HG03095 (cell line): ENCODE data around the gene AGAP1.

ENCODE experiments used
- ATAC-seq: cut with Tn5 transposase; IDR thresholded peaks from one replicate; pipeline ENCODE4 v1.9.1; 2021; ENCODE audit warnings: moderate library complexity; ENCODE audit not compliant: unreplicated experiment

The AGAP1 gene

DNA sequence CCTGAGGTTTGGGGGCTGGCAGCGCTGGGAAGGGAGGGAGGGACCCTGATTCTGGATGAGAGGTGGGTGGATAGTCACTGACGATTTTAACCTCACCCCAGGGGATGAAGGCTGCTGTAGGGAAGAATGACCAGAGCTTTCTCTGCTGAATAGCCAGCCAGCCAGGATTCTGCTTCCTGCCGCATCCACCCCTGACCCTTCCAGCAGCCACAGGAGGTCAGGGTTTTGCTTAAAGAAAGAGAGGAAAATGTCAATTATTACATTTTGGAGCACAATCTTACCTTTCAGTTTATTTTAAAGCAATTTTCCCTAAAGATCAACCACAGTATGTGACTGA, 456.6 kb downstream of the AGAP1 start:
- ATAC-seq, result no peak

DNA sequence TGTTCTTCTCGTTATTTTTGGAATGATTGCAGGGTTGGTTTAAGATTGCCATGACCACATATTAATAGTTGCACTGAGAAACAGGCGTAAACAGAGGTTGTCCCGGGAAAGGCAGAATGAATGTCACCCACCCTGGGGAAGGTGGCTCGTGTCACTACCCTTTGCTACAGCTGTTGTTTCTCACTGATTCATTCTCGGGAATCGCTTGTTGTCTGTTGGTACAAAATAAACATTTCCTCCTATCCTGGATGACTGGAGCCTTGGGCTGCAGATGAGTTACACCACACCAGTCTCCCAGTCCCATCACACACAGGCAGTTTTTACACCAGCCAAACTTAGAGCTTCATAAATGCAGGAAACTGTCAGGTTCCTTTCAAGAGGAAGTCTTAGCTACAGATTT, 457.6 kb downstream of the AGAP1 start:
- ATAC-seq, result no peak

DNA sequence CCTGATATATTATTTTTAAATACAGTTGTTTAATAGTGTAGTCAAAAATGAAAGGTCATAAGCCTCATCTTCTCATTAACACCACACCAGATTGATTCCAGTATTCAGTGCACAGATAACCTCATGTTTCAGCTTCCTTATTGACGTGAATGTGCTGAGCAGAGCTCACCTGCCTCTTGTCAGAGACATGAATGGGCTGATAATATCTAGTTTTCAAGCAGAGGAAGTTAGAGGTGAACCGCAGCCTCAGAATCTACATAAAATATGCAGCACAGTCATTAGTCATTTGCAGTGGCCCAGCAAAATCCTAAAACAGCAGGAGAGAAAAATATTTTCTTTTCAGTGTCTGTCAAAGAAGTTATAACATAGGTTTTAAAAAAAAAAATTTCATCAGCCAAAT, 458.1 kb downstream of the AGAP1 start:
- no peak for ATAC-seq

DNA sequence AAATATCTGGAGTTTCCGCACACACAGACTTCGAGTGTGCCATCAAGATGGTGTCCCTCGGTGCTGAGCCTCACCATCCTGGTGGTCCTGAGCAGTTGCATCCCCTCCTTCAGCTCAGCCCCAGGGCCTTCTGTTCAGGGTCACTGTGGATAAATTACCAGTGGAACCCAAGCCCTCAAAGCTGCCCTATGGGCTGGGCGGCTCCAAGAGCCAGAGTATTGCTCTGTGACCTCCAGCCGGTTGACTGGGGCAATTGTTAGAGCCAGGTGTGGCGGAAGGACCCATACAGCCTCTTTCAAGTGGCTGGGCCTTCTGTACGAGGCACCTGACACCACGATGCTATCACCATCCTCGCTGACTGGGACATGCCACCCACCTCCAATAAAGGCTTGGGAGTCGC, 458.9 kb downstream of the AGAP1 start:
- no peak for ATAC-seq

DNA sequence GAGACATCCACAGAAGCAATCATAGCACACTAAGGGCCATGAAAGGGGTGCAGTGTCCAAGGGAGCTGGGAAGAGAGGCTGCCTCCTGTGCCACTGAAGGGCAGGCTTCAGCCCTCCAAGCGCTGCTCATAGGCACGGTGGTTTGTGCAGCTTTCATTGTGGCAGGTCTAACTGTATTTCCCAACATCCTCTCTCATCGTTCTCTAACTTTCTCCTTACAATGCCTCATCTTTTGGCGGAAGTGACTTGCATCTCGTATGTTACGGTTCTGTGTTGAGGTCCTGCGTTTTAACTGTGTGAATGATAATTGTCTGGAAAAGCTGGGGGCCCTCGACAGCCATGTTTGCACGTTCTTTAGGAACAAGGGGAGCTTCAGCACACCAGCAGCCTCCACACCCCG, 460.4 kb downstream of the AGAP1 start:
- ATAC-seq, result no peak

DNA sequence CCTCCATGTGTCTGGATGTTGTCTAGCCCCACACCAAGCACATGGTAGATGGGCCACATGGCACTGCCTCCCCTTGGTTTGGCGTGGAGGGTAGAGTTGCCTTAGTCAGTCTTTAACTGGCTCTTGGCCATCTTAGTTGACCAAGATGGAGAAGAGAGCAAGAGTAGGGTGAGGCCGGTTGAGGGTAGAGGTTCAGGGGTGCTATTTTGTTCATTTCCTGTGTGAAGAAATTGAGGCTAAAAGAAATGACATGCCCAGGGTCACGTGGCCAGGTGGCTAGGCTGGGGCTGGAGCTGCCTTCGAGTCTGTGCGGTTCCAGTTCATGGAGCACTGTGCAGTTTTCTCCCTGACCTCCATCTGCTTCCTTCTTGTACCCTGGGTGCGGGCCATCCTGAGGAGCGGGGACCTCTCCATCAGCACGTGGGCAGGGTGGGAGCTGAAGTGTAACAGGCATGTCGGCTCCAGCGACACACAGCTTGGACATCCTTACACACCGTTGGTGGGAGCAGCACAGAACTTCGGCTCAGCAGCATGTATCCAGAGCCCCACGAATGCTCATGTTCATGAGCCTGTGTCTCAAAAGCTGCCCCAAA, 461.1 kb downstream of the AGAP1 start:
- no peak for ATAC-seq

DNA sequence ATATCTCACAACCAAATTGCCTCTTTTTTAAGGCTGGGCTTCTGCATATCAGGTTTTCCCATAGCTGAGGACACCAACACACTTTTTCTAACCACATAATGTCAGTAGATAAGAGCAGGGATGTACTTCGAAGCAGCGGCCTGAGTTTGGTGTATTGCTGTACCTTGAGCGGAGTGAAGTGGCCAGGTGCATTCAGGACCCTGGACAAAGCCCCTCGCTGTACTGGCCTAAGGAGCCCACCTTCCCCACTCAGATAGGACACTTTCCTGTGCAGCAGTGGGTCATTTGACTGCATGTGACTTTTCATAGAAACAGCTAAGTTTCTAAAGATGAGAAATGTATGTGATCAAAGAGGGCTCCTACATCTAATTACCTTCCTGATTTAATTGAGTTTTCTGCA, 461.8 kb downstream of the AGAP1 start:
- ATAC-seq, result no peak

DNA sequence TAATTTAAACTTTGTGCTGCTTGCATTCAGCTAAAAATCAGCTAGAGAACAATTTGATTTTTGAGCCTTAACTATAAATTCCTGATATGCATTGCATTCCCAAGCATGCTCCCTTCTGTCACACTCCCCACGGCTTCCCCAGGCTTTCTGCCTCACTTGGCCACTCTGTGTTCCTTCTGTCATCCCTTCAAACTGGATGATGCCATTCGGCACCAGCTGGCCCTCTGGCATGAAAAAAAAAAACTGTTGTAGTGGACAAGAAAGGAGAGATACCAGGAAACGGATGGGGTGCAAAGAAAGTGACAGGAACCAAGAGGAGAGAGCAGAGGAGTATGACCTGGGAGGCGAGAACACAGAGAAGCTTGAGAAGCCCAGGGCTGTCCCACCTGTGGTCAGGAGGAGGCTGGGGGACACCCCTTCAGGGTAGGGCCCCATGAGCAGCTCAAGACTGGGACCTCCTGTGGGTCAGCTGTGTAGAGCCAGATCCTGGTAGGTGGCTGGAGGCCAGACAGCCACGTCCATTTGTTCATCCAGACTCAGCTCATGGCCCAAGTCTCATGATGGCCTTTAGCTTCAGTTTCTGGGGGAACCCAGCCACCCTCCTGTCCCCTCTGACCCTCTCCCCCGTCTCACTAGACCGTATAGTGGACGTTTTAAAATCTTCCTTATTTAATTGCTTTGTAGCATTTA, 462.6 kb downstream of the AGAP1 start:
- no peak for ATAC-seq

DNA sequence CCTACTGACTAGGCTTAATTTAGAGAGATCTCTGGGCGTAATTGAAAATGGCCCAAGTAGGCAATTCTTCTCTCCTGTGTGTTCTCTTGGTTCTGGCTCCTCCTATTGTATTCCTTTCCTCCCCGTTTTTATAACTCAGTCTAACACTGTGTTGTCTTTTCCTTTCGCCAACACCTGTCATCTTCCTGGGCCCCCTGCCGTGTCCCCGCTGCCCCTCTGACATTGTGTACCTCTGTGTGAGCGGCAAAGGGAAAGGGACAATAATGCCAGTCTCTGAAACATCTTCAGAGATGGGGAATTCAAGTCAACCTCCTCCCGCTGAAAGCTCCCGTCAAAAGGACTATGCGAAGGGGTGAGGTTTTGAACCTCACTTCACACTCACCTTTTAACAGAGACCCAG, 463.4 kb downstream of the AGAP1 start:
- no peak for ATAC-seq

DNA sequence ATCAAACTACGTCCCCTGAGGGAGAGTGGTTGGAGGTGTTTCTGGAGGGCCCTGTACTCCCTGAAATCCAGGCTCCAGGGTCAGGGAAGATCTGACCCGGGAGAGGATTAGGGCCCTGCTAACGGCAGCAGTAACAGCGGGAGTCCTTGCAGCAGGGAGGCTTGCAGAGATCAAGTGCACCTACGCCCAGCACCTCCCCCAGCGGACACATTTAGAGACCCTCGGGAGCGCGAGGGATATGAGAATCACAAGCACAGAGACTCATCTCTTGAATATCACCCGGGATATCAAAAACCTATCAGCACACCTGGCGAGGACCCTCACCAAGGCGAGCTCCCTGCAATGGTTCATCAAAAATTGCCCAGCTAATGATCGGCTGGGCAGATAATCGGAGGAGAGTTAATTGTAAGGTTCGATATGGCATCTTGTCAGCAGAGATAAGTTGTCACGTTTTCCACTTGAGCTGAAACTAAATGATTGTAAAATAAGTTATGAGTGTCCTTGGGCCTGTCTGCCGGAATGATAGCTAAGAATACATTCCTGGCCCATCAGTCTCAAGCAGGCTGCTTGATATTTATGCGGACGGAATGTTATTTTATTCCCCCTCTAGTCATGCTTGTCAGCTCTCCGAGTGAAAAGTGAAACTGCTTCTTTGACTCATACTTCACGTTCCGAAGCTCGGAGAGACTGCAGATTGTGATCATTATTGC, 464.5 kb downstream of the AGAP1 start:
- ATAC-seq, result no peak

DNA sequence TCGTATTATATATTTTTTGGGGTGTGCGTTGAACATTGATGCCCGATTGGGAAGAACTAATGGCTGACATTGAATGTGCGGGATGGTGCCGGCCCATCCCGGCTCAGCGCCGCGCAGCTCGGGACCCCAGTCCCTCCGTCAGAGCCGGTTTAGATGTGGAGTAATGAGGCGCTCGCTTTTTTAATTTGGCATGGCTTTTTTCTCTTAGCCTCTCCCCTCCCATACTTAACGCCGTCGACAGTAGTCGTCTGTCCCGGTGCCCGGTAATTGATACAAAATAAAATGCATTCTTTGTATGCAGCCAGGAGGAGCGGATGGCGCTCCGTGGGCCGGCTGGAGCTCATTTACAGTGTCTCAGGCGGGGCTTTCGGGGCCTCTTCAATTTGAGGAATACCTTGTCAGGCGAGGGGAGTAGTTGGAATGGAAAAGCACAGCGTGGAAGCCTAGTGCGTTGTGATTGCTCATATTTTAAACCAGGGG, 465.1 kb downstream of the AGAP1 start:
- no peak for ATAC-seq

DNA sequence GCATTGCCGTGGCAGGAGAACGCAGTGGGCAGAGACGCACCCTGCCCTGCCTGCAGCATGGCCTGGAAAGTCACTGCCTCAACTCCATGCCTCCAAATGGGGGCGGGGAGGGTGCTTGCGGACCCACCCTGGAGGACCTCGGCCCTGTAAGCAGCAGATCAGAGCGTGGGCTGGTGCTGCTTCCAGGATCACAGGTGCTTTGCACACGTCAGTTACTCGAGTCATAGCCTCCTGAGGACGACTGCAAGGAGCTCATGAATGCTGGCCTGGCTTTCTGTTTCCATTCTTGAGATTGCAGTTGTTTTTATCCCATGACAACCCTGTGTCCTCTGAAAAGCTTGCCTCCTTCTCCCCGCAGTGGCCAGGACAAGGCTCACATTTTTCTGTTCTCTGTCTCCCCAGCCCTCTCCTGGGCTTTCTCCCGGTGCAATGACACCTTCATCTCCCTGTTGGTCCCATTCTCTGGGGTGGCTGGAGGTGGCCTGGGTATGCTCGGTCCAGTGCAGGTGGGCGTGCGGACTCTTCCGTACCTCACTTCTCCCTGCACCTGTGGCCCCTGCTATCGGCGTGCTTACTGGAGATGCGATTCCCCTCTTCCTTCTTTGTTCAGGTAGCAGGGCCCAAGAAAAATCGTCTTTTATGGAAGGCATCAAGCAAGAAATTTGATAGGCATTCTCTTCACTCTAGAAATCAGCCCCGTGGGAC, 466.3 kb downstream of the AGAP1 start:
- no peak for ATAC-seq

DNA sequence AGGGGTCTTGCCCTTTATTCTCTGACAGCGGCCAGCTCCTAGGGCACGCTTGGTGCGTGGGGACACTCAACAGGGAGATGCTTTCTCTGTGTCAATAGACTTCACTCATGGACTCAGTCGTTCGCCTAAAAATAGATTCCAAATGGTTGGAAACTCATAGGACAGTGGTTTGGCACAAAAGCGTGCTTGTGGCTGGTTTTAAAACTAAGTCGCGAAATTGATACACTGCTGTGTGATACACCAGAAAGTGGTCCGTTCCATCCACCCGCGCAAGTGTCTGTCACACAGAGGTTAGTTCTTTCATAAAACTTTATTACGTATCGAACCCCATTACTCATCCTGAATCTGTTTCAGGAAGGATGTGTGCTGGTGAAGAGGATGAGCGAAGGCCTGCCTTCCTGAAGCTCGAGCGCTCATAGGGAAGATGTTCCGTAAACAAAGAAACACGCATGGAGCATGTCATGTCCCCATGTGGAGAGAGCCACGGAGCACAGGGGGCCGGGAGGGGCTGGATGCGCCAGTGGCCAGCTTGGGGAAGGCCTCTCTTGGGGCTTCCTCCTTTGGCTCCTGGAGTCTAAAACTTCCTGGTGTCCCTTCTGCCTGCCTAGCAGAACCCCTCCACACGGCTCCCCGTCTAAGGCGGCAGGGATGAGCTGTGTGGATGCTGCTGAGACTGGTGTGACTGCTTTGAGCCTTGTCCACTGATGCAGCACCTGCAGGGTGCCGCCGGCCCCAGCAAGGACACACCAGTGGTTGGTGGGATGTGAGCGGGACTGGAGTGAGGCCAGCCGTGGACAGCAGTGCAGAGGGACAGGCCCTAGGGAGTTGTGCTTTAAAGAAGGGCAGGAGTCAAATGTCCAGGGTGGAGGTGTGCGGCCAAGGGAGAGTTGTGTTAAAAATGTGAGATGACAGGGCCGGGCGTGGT, 467.1 kb downstream of the AGAP1 start:
- no peak for ATAC-seq

DNA sequence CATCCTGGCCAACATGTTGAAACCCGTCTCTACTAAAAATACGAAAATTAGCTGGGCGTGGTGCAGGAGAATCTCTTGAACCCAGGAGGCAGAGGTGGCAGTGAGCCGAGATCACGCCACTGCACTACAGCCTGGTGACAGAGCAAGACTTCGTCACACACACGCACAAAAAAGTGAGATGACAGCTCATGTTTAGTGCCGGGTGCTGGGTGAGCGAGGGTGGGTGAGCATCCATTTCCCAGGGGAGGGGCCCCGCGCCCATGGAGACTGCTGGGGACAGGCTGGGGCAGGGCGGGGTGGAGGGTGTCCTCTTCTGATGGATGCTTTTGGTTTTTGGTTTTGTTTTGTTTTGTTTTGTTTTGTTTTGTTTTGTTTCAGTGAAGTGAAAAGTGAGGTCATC, 467.9 kb downstream of the AGAP1 start:
- ATAC-seq, result no peak

DNA sequence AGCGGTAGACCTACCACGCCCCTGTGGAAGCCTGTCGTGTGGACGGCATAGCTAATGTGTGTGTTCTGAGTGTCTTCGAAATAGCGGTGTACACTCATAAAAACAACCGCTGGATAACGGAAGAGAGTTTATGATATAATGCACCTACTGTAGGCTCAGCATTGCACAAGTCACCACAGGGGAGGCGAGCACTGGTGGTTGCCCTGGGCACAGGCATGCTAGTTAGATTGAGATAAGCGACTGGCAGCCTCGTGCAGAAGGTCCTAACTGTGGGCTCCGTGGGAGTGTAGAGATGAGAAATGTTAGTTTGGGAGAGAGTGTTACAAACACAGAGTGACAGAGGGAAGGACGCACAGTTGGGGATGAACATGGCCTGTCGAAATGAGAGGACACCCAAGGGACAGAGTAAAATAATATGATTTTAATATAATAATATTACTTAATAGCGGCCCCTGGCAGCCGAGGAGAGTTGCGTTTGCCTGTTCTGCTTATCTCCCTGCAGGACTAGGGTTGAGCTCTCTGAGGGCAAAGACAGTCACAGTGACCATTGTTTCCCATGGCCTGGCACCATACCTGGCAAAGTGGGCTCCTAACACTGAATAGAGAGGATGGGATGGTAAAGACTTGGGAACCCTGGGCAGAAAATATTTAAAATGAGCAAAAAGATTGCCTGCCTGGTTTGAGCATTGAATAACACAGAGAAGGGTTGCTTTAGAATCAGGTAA, 470.2 kb downstream of the AGAP1 start:
- ATAC-seq, result no peak

DNA sequence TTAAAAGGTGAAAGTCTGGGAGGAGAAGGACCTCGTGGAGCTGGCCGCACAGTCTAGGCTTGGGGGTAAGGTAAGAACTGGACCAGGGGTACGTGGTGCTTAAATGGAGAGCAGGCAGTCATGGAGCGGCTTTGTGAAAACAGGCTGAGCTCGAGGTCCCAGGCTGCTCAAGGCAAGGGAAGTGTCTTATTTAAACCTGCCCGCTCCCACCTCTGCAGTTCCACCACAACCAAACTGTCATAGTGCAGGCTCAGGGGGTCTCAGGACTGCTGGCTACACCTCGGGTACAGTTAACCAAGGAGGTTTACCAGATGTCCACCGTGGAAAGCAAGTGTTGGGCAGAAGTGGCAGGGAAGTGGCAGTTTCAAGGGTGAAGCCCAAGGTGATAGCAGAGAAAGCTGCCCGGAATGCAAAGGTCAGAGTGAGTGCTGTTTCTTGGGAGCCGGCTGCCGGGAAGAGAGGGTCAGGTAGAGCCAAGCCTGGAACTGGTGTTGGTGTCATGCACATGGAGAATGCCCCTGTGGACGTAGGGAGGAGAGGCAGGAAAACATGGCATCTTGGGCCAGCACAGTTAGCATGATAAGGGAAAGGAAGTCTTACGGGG, 471.0 kb downstream of the AGAP1 start:
- no peak for ATAC-seq

DNA sequence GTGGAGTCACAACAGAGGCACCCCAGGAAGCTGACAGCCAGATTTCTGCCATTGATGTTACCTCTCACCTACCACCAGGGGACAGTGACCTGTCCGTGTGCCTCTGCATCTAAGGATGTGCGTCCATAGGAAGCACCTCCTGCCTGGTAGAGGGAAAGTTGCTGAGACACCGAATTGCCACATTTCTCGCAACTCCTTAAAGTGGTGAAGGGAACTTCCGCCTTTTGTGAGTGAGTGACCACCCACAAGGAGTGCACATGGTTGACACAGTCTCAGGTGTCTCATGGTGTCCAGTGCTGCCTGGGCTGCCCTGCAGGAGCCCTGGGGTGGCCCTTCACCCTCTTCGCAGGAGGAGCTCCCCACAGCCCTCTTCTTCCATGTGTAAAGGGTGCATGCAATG, 472.6 kb downstream of the AGAP1 start:
- ATAC-seq, result no peak

DNA sequence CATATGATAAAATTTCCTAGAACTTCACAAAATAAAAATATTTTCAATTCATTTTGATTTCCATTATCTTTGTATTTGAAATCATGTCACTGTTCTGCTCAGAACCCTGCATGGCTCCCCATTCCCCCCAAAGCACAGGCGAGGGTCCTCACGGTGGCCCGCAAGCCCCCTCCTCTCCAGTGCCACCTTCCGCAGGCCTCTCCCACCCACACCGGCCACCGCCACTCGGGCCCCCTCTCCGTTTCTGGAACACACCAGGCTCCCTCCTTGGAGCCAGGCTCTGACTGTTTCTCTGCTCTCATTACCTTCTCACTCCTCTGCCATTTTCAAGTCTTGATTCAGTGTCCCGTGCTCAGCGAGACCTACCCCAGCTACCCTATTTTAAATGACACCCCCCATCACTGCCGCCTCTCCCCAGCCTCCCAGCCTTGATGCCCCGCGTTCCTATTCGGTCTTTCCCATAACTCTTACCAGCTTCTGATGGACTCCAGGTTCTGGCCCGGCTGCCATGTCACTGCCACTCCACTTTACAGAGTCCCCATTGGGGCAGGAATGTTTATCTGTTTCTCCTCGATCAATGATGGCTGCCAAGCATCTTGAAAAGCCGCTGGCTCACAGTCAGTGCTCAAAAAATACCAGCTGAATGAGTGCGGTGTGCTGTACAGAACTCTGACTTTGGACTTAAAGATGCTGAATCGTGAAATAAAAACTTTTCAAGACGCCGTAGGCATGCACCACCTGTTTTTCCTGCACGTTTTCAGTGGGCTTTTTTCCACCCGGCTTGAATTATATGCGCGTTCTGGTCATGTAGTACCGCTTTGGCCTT, 473.3 kb downstream of the AGAP1 start:
- no peak for ATAC-seq

DNA sequence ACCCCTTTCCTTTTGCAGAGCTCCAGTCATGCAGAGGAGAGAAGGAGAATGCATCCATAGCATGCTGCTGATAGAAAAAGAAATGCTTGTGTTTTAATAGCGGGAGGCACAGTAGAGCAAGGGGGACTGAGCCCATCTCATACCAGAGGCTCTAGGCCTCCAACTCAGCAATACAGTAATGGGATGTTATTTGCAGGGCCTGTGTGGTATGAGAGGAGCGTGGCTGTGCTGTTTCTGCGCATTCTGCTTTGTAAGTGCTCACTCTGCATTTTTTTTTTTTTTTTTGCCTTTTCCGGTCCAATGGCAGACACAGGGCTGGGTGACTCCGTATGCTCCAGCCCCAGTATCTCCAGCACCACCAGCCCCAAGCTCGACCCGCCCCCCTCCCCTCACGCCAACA, 474.3 kb downstream of the AGAP1 start:
- ATAC-seq, result no peak
